SIG-M5 (cell line): Measurements from ENCODE around the gene RALBP1.

Experiments used
- DNase-seq: peaks from one replicate; lab custom pipeline; 2025; lab: John Stamatoyannopoulos, UW

RALBP1 gene

DNA sequence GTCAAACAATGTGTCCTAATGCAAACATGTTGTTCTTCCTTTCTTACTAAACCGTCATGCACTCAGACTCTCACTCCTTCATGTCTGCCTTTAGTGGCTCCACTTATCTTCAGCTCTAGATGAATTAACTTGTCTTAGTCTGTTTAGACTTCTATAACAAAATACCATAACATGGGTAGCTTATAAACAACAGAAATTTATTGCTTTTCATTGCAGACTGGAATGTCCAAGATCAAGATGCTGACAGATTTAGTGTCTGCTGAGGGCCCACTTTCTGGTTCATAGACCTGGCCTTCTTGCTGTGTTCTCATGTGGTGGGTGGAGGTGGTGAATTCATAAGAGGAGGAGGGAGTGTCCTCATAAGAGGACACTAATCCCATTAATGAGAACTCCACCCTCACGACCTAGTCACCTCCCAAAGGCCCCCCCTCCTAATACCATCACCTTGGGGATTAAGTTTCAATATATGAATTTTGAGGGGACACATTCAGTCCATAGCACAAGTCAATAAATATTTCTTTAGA, 32.3 kb downstream of the RALBP1 start:
- DNase-seq: no peak

DNA sequence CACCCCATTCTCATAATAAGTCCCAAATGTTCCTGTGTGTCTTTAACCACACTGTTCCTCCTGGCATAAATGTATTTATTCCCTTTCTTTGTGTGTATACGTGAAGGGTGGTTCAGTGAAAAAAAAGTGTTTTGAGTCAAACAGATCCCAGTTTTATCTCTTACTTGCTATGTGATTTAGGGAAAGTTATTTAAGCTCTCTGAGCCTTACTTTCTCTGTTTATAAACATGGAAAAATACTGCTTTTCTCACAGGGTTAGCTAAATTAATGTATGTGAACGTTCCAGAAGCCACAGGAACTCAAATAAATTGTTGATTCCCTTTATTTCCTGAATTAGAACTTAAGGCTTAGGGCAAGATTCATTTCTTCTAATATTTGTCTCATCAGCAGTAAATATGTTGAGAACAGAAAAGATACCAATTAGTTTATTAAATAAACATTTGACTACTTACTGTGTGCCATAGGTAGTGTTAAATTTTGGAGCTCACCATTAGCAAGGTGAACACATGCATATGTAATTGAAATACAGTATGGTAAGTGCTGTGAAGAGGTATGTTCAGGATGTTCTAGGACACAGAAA, 33.2 kb downstream of the RALBP1 start:
- DNase-seq: no peak

DNA sequence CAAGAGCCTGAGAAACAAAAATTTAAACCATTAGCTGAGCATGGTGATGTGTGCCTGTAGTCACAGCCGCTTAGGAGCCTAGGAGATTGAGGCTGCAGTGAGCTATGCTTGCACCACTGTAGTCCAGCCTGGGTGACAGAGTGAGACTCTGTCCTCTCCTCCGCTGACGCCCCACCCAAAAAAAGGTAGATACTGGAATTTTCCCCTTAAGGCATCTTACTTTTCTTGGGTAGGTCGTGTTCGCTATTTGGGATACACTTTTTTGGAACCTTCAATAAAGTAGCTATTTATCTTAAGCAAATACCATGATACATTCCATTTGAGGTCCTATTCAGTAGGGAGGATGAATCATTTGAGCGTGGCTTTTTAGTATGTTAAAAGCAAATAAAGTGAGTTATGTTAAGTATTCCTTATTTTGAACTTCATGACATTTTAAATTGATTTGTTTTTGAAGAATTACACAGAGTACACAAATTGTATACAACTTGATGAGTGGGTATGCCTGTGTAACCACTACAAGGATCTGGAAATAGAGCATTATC, 38.7 kb downstream of the RALBP1 start:
- DNase-seq: no peak

DNA sequence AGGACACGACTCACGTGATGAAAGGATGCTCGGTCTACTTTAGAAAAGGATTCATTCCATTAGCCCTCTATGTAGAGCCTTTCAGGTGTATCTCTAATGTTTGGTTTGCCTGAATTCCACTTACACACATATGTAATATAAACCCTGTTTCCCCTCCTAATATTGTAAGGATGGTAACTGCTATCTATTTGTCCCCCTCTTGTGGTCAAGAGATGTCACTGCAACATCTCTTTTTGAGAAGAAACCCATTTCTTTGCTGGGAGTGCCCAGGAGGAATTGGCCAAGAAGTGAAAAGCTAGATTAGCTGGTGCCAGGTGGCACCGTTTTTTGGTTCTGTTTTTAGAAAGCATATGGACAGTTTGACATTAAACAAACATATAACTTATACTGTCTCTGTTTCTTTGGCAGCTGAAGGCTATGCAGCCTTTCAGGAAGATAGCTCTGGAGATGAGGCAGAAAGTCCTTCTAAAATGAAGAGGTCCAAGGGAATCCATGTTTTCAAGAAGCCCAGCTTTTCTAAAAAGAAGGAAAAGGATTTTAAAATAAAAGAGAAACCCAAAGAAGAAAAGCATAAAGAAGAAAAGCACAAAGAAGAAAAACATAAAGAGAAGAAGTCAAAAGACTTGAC, 41.2 kb downstream of the RALBP1 start:
- no peak for DNase-seq

DNA sequence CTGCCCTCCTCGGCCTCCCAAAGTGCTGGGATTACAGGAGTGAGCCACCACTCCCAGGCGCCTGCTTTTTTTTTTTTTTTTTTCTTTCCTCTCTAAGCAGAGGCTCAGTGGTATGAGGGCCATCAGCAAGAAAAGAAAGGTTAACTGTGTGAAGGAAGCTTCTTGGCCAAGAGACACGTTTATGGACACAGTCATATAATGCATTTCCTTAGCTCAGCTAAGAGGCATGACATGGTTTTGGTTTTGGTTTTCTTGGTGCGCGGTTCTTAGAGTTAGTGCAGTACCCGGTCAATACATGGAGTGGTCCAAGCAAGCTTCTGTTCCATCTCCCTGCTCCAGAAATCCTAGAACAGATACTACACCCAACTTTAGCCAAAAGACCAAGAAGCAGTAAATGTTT, 42.6 kb downstream of the RALBP1 start:
- DNase-seq: no peak

DNA sequence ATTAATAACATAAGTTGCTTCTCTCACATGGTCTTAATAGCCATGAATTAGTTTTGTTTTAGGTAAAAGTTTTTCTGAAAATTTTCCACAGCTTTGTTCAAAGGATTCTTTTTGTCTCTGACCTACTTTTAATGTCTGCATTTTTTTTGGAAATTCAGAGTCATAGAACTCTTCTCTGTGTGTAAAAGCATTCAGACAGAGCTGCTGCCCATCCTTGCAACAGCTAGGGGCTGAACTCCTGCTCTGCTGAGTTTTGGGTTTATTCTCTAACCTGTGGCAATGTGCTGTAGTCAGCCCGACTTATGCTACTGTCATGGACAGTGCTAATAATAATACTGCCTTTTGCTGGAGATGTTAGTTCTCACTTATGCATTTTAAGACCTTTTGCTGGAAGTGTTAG, 44.1 kb downstream of the RALBP1 start:
- DNase-seq: no peak

DNA sequence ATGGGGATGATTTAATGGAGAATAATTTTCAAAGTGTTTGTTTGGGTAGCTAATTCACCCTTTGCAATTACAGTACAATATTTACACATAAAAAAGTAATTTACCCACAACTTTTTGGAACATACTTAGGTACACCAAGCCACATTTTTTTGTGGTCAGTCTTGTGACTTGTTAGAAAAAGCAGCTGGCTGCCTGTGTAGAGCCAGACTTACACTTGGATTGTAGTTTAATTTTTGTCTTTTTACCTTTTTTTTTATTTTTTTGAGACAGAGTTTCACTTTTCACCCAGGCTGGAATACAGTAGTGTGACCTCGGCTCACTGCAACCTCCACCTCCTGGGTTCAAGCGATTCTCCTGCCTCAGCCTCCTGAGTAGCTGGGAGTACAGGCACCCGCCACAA, 45.4 kb downstream of the RALBP1 start:
- DNase-seq: no peak

DNA sequence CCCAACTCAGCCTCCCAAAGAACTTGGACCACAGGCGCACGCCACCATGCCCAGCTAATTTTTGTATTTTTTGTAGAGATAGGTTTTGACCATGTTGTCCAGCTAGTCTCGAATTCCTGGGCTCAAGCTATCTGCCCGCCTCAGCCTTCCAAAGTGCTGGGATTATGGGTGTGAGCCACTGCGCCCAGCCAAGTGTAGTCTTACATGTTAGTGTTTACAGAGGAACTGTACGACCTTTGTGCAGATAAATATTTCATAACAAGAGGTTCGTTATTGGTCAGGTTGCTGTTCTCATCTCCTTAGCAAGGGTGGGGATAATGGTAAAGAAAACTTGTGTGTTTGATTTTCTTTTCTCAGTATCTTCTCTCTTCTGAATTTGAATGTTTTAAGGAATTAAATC, 46.5 kb downstream of the RALBP1 start:
- no peak for DNase-seq

DNA sequence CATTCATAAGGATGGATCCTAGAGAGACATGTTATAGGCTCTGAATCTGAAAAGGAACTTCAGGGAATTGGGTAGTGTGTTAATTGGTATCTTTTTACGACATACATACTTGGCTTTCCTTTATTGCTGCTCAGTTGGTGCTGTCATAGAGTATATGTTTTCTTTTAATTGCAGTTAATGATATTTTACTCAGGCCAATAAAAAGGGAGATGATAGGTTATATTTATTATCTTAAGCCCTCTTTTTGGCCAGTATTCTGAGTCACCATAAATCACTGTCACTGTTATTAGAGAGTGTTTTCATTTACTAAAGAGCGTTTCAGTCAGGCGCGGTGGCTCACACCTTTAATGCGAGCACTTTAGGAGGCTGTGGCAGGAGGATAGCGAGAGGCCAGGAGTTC, 47.6 kb downstream of the RALBP1 start:
- no peak for DNase-seq

DNA sequence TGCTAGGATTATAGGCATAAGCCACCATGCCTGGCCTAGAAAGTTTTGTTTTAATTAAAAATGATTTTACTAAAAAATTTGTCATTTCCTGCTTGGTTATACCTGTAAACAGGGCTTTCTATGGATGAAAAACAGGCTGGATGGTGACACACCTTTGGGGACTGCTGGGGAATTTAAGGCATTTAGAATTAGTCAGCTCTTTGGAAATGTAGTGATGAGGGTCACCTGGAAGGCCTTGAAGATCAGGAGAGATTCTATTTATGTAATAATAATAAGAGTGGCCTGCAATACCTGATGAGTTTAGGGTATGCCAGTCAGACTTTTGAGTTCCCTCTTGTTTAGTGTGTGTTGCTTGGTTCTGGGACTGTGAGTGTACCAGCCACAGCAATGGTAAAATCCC, 51.1 kb downstream of the RALBP1 start:
- DNase-seq: no peak

DNA sequence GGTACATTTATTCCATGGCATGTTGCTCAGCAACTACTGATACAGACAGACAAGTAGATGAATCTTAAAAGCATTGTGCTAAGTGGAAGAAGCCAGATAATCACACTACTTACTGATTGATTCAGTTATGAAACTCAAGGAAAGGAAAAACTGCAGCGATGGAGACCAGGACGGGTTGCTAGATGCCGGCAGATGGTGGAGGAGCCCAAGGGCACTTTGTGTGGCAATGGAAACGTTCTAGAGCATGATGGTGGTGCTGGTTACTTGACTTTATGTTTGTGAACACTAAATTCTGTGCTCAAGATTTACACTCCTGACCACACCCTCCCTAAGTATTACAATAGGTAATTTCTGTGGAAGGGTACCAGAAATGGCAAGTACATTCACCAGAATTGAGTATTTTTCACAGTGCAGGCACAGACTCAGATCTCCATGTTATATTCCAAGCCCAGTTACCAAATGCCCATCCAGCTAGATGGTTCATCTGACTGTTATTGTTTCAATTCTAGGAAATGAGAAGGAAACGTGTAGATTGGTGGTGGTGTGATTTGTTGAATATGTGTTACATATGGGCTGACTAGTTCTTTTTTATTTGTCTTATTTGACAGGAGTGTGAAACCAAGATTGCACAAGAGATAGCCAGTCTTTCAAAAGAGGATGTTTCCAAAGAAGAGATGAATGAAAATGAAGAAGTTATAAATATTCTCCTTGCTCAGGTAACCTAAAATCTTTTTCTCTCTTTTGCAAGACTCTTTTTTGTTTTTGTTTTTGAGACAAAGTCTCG, 55.1 kb downstream of the RALBP1 start:
- DNase-seq: no peak

DNA sequence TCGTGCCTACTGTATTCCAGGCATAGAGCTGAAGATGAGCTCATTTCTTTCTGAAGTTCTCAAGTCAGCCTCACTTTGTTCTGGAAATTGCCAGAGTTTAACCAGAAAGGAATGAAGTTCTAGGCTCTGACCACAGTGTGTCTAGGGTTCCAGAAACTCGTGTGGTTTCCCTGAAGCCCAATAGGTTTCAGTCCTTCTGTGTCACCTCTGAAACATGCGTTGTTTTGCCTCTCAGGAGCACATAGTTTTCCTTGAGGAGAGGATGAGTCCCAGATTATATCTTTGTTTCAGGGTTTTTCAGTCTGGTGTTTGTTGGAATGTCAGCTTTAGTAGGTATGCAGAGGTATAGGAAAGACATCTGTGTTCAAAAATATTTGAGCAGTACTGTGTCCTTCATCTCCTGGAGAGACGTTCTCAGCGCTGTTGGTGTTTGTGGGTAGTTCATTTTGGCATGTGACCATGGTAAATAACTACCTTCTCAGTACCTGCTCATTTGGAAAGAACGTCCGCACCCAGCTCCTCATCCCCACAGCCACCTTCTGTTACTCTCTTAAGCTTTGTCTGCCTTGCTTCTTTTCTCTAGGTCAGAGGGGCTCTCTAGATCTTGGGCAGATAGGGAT, 56.6 kb downstream of the RALBP1 start:
- DNase-seq: no peak

DNA sequence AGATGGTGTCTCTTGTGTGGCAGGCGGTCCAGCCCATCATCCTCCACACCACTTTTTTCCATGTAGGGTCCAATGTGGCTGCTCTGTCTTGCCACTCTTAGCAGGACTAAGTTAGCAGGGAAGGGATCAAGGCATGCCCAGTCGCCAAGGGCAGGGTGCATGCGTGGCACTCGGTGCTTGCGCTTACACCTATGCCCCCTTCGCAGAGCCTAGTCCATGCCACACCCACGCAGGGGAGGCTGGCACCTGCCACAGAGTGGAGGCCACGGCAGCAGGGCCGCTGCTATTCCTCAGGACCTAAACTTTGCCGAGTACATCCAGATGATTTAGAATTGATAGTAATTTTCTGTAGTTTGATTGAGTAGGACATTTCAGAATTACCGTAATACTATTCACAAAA, 59.5 kb downstream of the RALBP1 start:
- DNase-seq: no peak

DNA sequence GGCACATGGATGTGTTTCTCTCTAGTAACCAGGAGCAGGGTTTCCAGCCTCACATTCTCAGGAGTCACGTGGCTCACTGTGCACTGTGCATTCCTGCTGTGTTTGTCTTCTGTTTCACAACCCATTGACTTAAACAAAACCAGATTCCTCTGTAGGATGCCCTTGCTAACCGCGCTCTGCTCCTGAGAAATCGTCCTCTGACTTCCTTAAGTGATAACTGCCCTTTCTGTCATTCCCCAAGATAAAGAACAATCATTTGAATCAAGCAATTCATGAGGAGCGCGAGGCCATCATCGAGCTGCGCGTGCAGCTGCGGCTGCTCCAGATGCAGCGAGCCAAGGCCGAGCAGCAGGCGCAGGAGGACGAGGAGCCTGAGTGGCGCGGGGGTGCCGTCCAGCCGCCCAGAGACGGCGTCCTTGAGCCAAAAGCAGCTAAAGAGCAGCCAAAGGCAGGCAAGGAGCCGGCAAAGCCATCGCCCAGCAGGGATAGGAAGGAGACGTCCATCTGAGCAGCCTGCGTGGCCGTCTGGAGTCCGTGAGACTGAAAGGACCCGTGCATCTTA, 60.2 kb downstream of the RALBP1 start:
- DNase-seq: no peak

DNA sequence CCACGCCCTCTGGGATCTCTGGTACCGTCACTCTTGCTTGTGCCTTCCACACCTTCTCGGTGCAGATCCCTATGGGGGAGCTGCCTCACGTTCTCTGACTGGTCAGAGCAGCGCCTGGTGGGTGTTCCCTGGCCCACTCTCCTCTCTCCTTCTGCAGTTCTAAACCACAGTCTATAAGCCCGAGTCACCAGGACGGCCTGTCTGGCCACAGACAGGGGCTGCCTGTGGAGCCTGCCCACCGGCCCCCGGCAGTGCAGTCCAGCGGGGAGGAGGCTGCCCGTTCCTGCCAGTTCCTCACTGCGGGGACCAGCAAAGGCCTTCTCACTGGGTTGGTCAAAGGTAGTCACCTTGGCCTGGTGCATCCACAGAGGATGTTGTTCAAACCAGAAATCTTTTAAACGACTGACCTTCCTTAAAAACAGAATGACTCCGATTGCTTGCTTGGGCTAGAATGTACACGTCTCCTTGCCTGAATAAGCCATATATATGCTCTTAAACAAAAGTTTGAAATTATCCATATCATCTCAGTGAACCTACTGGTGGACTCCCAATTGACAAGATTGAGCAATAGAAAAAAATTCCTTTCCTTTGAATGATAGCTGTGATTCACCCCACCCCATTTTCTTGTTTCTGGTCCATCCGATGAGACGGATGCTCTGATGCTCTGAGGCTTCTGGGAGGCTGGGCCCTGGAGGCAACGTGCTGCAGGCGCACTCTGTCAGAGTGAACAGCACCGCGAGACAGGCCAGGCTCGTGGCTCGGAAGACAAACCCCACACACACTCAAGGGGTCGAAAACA, 61.2 kb downstream of the RALBP1 start:
- no peak for DNase-seq

DNA sequence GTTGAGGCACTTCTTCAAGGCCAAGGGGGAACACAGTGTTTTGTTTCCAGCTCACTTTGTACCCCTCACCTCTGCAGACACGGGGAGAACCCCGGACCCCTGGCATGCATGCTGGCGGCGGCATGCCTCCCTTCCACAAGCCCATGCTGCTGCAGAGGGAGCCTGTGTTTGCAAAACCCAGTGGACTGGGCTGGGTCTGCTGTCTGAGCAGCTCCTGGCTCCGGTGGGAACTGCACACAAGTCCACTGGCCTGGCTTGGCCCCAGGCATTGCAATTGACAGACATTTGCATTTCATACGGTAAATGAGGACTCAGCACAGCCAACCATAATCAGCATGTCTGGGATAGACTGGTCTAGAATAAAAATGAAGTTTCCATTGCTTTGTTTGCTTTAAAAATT, 62.4 kb downstream of the RALBP1 start:
- no peak for DNase-seq

DNA sequence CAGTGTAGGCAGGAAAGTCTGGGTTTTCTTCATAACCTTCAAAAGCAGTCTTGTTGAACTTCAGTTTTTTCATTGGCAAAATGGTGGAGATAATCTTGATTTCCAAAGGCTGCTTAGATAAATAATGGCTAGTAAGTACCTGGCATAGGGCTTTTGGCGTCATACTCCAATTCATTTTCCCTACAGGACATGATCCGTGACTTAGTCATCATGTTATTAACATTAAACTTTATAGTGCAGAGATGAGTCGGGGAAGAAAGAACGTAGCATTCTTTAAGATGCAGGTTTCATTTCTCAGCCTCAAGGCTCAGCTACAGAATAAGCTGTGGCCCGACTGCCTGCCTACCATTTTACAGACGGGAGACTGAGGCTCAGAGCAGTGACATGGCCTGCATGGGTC, 64.0 kb downstream of the RALBP1 start:
- no peak for DNase-seq

DNA sequence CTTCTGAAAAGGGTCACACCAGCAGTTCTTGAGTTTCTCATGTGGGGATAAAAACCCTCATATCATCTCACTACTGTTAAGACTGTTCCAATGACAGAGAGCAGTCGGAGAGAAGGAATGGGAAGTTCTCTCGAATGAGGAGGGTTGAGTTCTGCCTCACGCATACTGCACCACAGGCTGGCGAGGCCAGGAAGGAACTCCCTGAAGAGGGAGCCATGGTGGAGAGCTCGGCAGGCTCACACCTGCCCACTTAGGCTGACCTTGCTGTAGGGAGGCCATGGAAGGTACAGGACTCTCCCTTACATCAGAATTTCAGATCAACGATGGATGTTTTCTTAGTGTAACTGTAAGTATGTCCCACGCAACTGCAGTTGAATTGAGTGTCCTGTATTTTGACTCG, 64.6 kb downstream of the RALBP1 start:
- DNase-seq: no peak

DNA sequence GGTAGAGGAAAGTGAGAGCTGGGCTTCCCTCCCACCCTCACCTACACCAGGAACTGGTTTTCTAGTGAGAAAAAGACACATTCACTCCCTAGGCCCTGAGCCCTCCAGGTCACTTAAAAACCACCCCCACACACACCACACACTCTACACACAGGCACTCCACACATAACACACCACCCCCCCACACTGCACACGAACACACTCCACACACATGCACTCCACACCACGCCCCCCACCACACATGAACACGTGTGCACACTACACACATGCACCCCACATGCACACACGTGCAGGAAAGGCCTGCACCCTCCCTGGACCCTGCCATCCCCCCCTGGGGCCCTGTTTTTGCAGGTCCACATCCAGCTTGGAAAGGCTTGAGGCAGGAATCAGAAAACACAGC, 67.6 kb downstream of the RALBP1 start:
- DNase-seq: no peak

DNA sequence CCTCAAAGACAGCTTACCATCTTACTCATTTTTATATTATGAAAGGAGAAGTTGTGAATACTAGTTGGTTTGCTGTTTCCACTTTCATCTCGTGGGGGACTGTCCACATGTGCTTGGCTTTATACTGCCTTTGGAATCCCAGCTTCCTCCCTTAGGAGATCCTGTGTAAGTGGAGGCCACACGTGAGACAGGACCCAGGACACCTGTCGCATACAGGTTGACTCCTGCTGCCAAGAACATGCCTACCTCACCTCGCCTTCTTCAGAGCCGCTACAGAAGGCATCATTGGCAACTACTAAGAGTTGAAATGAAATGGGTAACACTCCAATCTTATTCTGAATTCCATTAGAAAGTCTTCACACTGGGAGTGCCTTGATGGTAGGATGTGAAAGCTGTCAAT, 69.7 kb downstream of the RALBP1 start:
- DNase-seq: no peak

DNA sequence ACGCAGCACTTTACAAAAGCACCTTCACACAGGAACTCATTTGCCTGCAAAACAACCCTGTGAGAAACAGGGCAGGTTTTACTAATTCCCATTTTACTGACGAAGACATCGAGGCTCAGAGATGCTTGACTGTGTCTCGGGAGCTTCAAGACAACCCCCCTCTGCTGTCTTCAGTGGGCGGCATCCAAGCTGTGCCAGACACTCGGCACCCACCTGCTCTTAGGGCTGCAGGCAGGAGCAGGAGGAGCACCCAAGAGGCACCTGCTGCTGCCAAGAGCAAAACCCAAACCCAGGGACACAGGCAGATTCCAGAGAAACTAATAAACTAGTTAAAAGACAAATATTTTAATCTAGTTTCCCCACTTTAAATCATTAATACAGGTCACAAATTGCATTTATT, 71.2 kb downstream of the RALBP1 start:
- no peak for DNase-seq

DNA sequence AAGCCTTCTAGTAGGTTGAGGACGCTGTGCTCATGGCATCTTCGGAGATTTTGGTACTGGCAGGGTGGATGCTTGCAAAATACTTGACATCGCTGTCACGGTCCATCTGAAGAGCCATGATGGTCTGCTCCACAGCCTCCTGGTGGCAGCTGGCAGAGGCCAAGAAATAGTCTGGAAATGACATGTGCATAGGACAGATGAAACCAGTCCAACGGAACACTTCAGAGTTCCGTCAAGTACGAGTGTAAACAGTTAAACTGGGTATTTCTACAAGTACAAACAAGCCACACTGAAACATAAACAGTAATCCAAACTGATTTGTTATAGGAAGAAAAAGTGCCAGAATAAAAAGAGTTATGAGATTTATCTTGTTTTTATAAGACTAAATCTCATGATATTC, 72.5 kb downstream of the RALBP1 start:
- DNase-seq: no peak
